HepG2 (cell line): Measurements from ENCODE around the gene KPNA4. TPM values are rescaled to one million over a fixed set of nuclear protein-coding genes. Genes with fewer than 3 reads are reported as not detected.

Experiments used
- ATAC-seq: fragments of 200-7000 bp; cut with Tn5 transposase; 3 replicates; pipeline ENCODE4 v1.9.1; 2020; ENCODE audit warnings: mild to moderate bottlenecking, moderate library complexity
- BruUV-seq: library from RNA; stranded (reverse); fragments of 400-500 nt; replicated peaks from 2 replicates; lab custom pipeline; 2021; lab: Mats Ljungman, UMichigan
- CTCF ChIA-PET: fragments of 300-600 bp; formaldehyde crosslinking; extraction: SDS; loops from one replicate; lab custom pipeline; 2021; ENCODE audit warnings: low total read pairs, inconsistent platforms, low intra/inter-chr PET ratio; lab: Yijun Ruan, JAX
- POLR2A ChIA-PET: fragments of 350-600 bp; sonication (Branson Sonifier 250); formaldehyde crosslinking; loops from one replicate; lab custom pipeline; 2020; ENCODE audit warnings: antibody characterized with exemption, inconsistent platforms; lab: Yijun Ruan, JAX
- DNase-seq: peaks from one replicate; pipeline ENCODE4 v3.0.0-alpha.2; 2015; ENCODE audit warnings: low spot score
- FAIRE-seq: peaks from 3 replicates; lab custom pipeline; 2011; peaks lifted over from hg19 to GRCh38; lab: Jason Lieb, UNC
- H2AFZ ChIP-seq: one replicate; pipeline ENCODE4 v1.6.1; 2011; ENCODE audit warnings: low read length, inconsistent platforms
- H3K27ac ChIP-seq: fragments of 300-600 bp; 3 replicates; pipeline ENCODE4 v1.8.0; 2011; ENCODE audit warnings: mixed run types, mild to moderate bottlenecking, mixed read lengths, low read length, inconsistent platforms; ENCODE audit not compliant: insufficient read depth; ENCODE audit errors: extremely low read length
- H3K27me3 ChIP-seq, 2 experiments: fragments of 200-600 bp in 1 of 2; 2 replicates in 1 of 2; 3 replicates in 1 of 2; pipeline versions ENCODE4 v1.6.0 to v1.8.0; 2011; ENCODE audit warnings: low read length in 2 of 2, mild to moderate bottlenecking in 2 of 2, moderate library complexity in 2 of 2, inconsistent platforms in 1 of 2; ENCODE audit not compliant: insufficient read depth in 2 of 2, control insufficient read depth in 1 of 2
- H3K36me3 ChIP-seq, 2 experiments: fragments of 200-600 bp in 1 of 2; replicated peaks in 1 of 2; 2 replicates in 1 of 2; 3 replicates in 1 of 2; pipeline versions ENCODE4 v1.5.1 to v1.8.0; 2011; ENCODE audit warnings: low read length in 2 of 2, inconsistent platforms in 1 of 2; ENCODE audit not compliant: insufficient read depth in 2 of 2, control insufficient read depth in 1 of 2
- H3K4me1 ChIP-seq: 2 replicates; pipeline ENCODE4 v1.5.1; 2012; ENCODE audit warnings: low read length, inconsistent platforms; ENCODE audit not compliant: insufficient read depth
- H3K4me2 ChIP-seq: 2 replicates; pipeline ENCODE4 v1.6.0; 2011; ENCODE audit warnings: low read depth, low read length, inconsistent platforms
- H3K4me3 ChIP-seq, 3 experiments: fragments of 200-600 bp in 1 of 3; sonication (generic), shearing (Covaris generic) in 1 of 3; replicated peaks in 1 of 3; 2 replicates each; pipeline ENCODE4 v1.5.1; 2011 to 2016; ENCODE audit warnings: low read length in 3 of 3, inconsistent platforms in 2 of 3, low read depth in 2 of 3, mild to moderate bottlenecking in 2 of 3, control low read depth in 1 of 3, mixed read lengths in 1 of 3; ENCODE audit not compliant: insufficient read depth in 1 of 3
- H3K79me2 ChIP-seq: one replicate; pipeline ENCODE4 v1.6.1; 2011; ENCODE audit warnings: low read length, inconsistent platforms; ENCODE audit not compliant: insufficient read depth
- H3K9ac ChIP-seq: 2 replicates; pipeline ENCODE4 v1.6.0; 2011; ENCODE audit warnings: mild to moderate bottlenecking, low read depth, low read length, inconsistent platforms; ENCODE audit not compliant: insufficient read depth
- H3K9me3 ChIP-seq: 2 replicates; pipeline ENCODE4 v1.5.1; 2012; ENCODE audit warnings: mild to moderate bottlenecking, low read length
- H4K20me1 ChIP-seq: 2 replicates; pipeline ENCODE4 v1.6.0; 2011; ENCODE audit warnings: inconsistent platforms, mild to moderate bottlenecking, low read length, moderate library complexity; ENCODE audit not compliant: insufficient read depth
- DR1 ChIP-seq: sonication (generic); formaldehyde crosslinking; IDR thresholded peaks from 2 replicates; pipeline ENCODE4 v1.8.0; 2021; ENCODE audit warnings: mild to moderate bottlenecking, missing genetic modification reagents, inconsistent platforms
- FLYWCH1 ChIP-seq: sonication (generic); formaldehyde crosslinking; IDR thresholded peaks from 2 replicates; pipeline ENCODE4 v1.8.1; 2023; ENCODE audit warnings: mild to moderate bottlenecking, missing genetic modification reagents
- GZF1 ChIP-seq: sonication (generic); formaldehyde crosslinking; IDR thresholded peaks from 2 replicates; pipeline ENCODE4 v1.5.1; 2020; ENCODE audit warnings: mild to moderate bottlenecking, missing genetic modification reagents
- MEIS2 ChIP-seq: sonication (generic); formaldehyde crosslinking; IDR thresholded peaks from 2 replicates; pipeline ENCODE4 v1.9.0; 2021; ENCODE audit warnings: mild to moderate bottlenecking, missing genetic modification reagents
- NFKB2 ChIP-seq: sonication (generic); formaldehyde crosslinking; IDR thresholded peaks from 2 replicates; pipeline ENCODE4 v1.4.0; 2020; ENCODE audit warnings: missing genetic modification reagents, borderline replicate concordance
- NFYB ChIP-seq: sonication (generic); formaldehyde crosslinking; IDR thresholded peaks from 2 replicates; pipeline ENCODE4 v1.4.0; 2020; ENCODE audit warnings: missing genetic modification reagents
- ZNF343 ChIP-seq: sonication (generic); formaldehyde crosslinking; IDR thresholded peaks from 2 replicates; pipeline ENCODE4 v1.4.0; 2020; ENCODE audit warnings: mild to moderate bottlenecking, missing genetic modification reagents
- ZNF703 ChIP-seq: sonication (generic); formaldehyde crosslinking; IDR thresholded peaks from 2 replicates; pipeline ENCODE4 v1.5.1; 2020; ENCODE audit warnings: missing genetic modification reagents, mild to moderate bottlenecking, moderate library complexity, borderline replicate concordance
- ZNF781 ChIP-seq: sonication (generic); formaldehyde crosslinking; IDR thresholded peaks from 2 replicates; pipeline ENCODE4 v1.5.1; 2020; ENCODE audit warnings: borderline replicate concordance, mild to moderate bottlenecking, missing genetic modification reagents; ENCODE audit errors: not compliant biosample characterization
- WGBS: methylation state at CpG from one replicate; pipeline ENCODE4 v1.1.6; 2017; ENCODE audit warnings: low lambda C conversion rate; 5-methylcytosine and 5-hydroxymethylcytosine counted together
- in situ Hi-C: cut with HindIII; loops from 2 replicates; pipeline ENCODE4 v1.10.0; 2017; ENCODE audit warnings: low pct_unique_long_range_greater_than_20kb; ENCODE audit not compliant: extremely low pct_ligation_motif_present
- intact Hi-C: fragments of 100-400 bp; cut with micrococcal nuclease; formaldehyde crosslinking; loops from one replicate; pipeline ENCODE4 v1.10.0; 2022; ENCODE audit not compliant: unreplicated experiment
- polyA plus RNA-seq, 8 experiments: library from polyadenylated mRNA; depleted of rRNA in 3 of 8; stranded (reverse) in 7 of 8; unstranded in 1 of 8; fragments of >200 nt; fragmentation: Illumina TruSeq in 4 of 8; extraction: Trizol in 4 of 8; gene quantifications; 2 replicates each; pipeline versions ENCODE4 v1.2.1 to v1.2.3, GENCODE V29; 2011 to 2016; ENCODE audit warnings: low read depth in 4 of 8, missing spikeins in 1 of 8, mixed read lengths in 1 of 8; ENCODE audit not compliant: insufficient read depth in 1 of 8
- total RNA-seq, 5 experiments: library from RNA; depleted of rRNA; stranded (reverse); fragments of >200 nt; fragmentation: Illumina TruSeq; extraction: Trizol; gene quantifications; 2 replicates each; pipeline ENCODE4 v1.2.3, GENCODE V29; 2016; ENCODE audit warnings: low read depth in 1 of 5
- TF ChIP-seq, protein P1 (sequence below): sonication (generic); formaldehyde crosslinking; IDR thresholded peaks from 2 replicates; pipeline ENCODE4 v1.4.0; 2020; ENCODE audit warnings: mild to moderate bottlenecking, missing genetic modification reagents
- TF ChIP-seq, protein P2 (sequence below): sonication (generic); formaldehyde crosslinking; IDR thresholded peaks from 2 replicates; pipeline ENCODE4 v1.4.0; 2020; ENCODE audit warnings: missing genetic modification reagents, borderline replicate concordance

KPNA4 gene
- total and polyA plus RNA-seq, 2 of the 13 experiments (the other 11 are each of a cell fraction or from before 2014, with no cell fraction given), result 9.9 to 27.9 TPM

DNA sequence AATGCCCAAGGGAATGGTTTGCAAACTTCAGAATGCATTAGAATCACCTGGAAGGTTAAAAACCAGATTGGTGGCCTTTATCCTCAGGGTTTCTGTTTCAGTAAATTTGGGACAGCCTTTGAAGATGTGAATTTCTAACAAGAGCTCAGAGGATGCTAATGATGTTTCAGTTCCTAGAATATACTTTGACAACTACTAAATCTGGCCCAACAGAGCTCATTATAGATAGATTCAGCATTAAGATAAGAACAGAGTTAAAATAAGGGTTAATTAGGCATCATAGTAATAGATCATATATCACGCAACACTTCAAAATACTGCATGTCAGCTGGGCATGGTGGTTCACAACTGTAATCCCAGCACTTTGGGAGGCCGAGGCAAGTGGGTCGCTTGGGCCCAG is 9.3 kb upstream of the KPNA4 start:
- in situ Hi-C loops (no loop called here), intact Hi-C loops (loop anchor here (5.0 kb wide), 1 partner anchor 368 kb away; no protein-coding TSS in a partner anchor)
- ChIA-PET CTCF (no interaction called here), POLR2A (no interaction called here)
- H3K36me3 ChIP-seq, result no peaks in the 10 kb centered on the region
- no peak overlapping the region for H3K4me3 ChIP-seq
- FAIRE-seq, result no peak
- no peak for ATAC-seq
- no peaks in the 10 kb centered on the region for H3K79me2 ChIP-seq
- no peaks in the 10 kb centered on the region for H3K9me3 ChIP-seq
- H3K4me2 ChIP-seq, result no peak overlapping the region
- H4K20me1 ChIP-seq, result no peaks in the 10 kb centered on the region
- TF ChIP-seq NFYB (CRISPR knock-in tag) (no peak), ZNF781 (CRISPR knock-in tag) (no peak), FLYWCH1 (CRISPR knock-in tag) (no peak), DR1 (CRISPR knock-in tag) (no peak), NFKB2 (CRISPR knock-in tag) (no peak), ZNF703 (no peak), GZF1 (CRISPR knock-in tag) (no peak), ZNF343 (CRISPR knock-in tag) (no peak), MEIS2 (no peak)
- TF ChIP-seq, protein P1, sequence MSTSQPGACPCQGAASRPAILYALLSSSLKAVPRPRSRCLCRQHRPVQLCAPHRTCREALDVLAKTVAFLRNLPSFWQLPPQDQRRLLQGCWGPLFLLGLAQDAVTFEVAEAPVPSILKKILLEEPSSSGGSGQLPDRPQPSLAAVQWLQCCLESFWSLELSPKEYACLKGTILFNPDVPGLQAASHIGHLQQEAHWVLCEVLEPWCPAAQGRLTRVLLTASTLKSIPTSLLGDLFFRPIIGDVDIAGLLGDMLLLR (CRISPR knock-in tag), result no peak
- TF ChIP-seq, protein P2, sequence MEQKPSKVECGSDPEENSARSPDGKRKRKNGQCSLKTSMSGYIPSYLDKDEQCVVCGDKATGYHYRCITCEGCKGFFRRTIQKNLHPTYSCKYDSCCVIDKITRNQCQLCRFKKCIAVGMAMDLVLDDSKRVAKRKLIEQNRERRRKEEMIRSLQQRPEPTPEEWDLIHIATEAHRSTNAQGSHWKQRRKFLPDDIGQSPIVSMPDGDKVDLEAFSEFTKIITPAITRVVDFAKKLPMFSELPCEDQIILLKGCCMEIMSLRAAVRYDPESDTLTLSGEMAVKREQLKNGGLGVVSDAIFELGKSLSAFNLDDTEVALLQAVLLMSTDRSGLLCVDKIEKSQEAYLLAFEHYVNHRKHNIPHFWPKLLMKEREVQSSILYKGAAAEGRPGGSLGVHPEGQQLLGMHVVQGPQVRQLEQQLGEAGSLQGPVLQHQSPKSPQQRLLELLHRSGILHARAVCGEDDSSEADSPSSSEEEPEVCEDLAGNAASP (CRISPR knock-in tag), result no peak
- no peaks in the 10 kb centered on the region; a peak in 1 of 5 replicates for H3K27me3 ChIP-seq
- H2AFZ ChIP-seq, result no peak overlapping the region
- H3K4me1 ChIP-seq, result 0 out of 2 replicates have a peak, but pooled peaks cover 6% of the 10 kb centered on the region
- no peak overlapping the region for H3K9ac ChIP-seq
- H3K27ac ChIP-seq, result no peak overlapping the region
- DNase-seq, result no peak
- 67% methylated on average over 3 of the region's 3 CpGs for WGBS
- BruUV-seq, result no TSS peak
